ENCODE data around the gene NTN1.

DNA sequence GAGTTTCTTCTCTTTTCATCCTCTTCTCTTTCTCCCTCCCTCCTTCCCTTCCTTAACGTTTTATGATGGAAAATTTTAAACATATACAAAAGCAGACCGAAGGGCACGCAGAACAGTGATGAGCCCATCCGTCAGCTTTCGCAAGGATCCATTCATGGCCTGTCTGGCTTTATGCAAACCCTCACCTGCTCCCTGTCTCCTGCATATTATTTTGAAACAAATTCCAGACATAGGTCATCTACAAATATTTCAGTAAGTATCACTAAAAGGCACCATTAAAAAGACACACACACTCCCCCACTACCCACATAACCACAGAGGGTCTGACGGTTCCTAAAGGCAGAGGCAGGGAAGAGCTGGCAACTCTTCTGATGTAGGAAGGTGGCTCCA lies 235.0 kb downstream of the NTN1 start:
- TF ChIP-seq POLR2A (IDR thresholded peaks at IDR 0.05) (no peak), CTCF (IDR thresholded peaks at IDR 0.05) (no peak), EP300 (IDR thresholded peaks at IDR 0.05) (no peak)
